ENCODE results near the gene VDAC2. TPM values are rescaled to one million over a fixed set of nuclear protein-coding genes. Genes with fewer than 3 reads are reported as not detected.

VDAC2 gene
- total and polyA plus RNA-seq, 2 experiments from 2014 or later: 242 to 311 TPM

DNA sequence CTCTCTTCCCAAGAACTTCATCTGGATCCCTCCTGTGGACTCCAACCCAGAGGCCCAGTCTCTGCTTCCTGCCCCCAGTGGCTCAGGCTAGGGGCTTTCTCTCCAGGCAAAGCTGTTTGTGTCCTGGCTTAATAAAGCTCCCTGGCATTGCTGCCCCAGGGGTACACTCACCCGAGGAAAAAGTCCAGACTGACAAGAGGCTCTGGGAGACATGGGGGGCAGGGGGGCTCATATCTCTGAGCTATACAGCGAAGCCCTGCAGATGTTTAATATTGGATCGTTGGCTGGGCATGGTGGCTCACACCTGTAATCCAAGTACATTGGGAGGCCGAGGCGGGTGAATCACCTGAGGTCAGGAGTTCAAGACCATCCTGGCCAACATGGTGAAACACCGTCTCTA lies 35.9 kb downstream of the VDAC2 start:
- Mint-ChIP-seq H3K4me3 (no peak overlapping the region), H3K4me1 (peaks cover 5% of the 10 kb centered on the region; the same call in 2 of the 3 replicates), H3K27me3 (ENCODE audit: insufficient read depth, low read depth, poor library complexity) (peaks cover 8% of the 10 kb centered on the region), H3K36me3 (ENCODE audit: low read depth) (no peaks in the 10 kb centered on the region), H3K27ac (no peak overlapping the region), H3K9me3 (peaks cover 2% of the 10 kb centered on the region; the same call in 1 of the 3 replicates)
- H3K36me3 ChIP-seq (ENCODE audit: insufficient read depth): no peaks in the 10 kb centered on the region
- H3K9me2 ChIP-seq (ENCODE audit: insufficient read depth): no peaks in the 10 kb centered on the region
- no peaks in the 10 kb centered on the region for H3F3A ChIP-seq (replicated peaks; ENCODE audit: low read depth)
- no peak for ATAC-seq
- H3K27ac ChIP-seq (ENCODE audit: low read depth): no peak overlapping the region
- H3K4me2 ChIP-seq: no peak overlapping the region
- H4K20me1 ChIP-seq (replicated peaks; ENCODE audit: insufficient read depth): no peaks in the 10 kb centered on the region
- no peaks in the 10 kb centered on the region for H3K27me3 ChIP-seq (ENCODE audit: insufficient read depth)
- H3K4me3 ChIP-seq: no peak overlapping the region
- TF ChIP-seq POLR2AphosphoS5 (IDR thresholded peaks at IDR 0.05; ENCODE audit: low read depth) (no peak), JUNB (IDR thresholded peaks at IDR 0.05; ENCODE audit: unreplicated experiment) (no peak), NANOG (IDR thresholded peaks at IDR 0.05; ENCODE audit: borderline replicate concordance) (no peak), ZNF114 (CRISPR knock-in tag; IDR thresholded peaks at IDR 0.05) (no peak), STAT1 (IDR thresholded peaks at IDR 0.05; ENCODE audit: unreplicated experiment) (no peak), EZH2 (IDR thresholded peaks at IDR 0.05; ENCODE audit: low read depth, unreplicated experiment) (no peak), ZNF331 (CRISPR knock-in tag; IDR thresholded peaks at IDR 0.05; ENCODE audit: low read depth) (no peak), EZH2phosphoT487 (IDR thresholded peaks at IDR 0.05; ENCODE audit: unreplicated experiment) (no peak), CREB1 (CRISPR knock-in tag; IDR thresholded peaks at IDR 0.05; ENCODE audit: low read depth) (no peak)
- TF ChIP-seq, protein P1, sequence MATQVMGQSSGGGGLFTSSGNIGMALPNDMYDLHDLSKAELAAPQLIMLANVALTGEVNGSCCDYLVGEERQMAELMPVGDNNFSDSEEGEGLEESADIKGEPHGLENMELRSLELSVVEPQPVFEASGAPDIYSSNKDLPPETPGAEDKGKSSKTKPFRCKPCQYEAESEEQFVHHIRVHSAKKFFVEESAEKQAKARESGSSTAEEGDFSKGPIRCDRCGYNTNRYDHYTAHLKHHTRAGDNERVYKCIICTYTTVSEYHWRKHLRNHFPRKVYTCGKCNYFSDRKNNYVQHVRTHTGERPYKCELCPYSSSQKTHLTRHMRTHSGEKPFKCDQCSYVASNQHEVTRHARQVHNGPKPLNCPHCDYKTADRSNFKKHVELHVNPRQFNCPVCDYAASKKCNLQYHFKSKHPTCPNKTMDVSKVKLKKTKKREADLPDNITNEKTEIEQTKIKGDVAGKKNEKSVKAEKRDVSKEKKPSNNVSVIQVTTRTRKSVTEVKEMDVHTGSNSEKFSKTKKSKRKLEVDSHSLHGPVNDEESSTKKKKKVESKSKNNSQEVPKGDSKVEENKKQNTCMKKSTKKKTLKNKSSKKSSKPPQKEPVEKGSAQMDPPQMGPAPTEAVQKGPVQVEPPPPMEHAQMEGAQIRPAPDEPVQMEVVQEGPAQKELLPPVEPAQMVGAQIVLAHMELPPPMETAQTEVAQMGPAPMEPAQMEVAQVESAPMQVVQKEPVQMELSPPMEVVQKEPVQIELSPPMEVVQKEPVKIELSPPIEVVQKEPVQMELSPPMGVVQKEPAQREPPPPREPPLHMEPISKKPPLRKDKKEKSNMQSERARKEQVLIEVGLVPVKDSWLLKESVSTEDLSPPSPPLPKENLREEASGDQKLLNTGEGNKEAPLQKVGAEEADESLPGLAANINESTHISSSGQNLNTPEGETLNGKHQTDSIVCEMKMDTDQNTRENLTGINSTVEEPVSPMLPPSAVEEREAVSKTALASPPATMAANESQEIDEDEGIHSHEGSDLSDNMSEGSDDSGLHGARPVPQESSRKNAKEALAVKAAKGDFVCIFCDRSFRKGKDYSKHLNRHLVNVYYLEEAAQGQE (IDR thresholded peaks at IDR 0.05; ENCODE audit: unreplicated experiment): no peak
- TF ChIP-seq, protein P2, sequence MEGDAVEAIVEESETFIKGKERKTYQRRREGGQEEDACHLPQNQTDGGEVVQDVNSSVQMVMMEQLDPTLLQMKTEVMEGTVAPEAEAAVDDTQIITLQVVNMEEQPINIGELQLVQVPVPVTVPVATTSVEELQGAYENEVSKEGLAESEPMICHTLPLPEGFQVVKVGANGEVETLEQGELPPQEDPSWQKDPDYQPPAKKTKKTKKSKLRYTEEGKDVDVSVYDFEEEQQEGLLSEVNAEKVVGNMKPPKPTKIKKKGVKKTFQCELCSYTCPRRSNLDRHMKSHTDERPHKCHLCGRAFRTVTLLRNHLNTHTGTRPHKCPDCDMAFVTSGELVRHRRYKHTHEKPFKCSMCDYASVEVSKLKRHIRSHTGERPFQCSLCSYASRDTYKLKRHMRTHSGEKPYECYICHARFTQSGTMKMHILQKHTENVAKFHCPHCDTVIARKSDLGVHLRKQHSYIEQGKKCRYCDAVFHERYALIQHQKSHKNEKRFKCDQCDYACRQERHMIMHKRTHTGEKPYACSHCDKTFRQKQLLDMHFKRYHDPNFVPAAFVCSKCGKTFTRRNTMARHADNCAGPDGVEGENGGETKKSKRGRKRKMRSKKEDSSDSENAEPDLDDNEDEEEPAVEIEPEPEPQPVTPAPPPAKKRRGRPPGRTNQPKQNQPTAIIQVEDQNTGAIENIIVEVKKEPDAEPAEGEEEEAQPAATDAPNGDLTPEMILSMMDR (conservative IDR thresholded peaks at IDR 0.05; ENCODE audit: low read depth in 2 of 2): no peak
- TF ChIP-seq, protein P3, sequence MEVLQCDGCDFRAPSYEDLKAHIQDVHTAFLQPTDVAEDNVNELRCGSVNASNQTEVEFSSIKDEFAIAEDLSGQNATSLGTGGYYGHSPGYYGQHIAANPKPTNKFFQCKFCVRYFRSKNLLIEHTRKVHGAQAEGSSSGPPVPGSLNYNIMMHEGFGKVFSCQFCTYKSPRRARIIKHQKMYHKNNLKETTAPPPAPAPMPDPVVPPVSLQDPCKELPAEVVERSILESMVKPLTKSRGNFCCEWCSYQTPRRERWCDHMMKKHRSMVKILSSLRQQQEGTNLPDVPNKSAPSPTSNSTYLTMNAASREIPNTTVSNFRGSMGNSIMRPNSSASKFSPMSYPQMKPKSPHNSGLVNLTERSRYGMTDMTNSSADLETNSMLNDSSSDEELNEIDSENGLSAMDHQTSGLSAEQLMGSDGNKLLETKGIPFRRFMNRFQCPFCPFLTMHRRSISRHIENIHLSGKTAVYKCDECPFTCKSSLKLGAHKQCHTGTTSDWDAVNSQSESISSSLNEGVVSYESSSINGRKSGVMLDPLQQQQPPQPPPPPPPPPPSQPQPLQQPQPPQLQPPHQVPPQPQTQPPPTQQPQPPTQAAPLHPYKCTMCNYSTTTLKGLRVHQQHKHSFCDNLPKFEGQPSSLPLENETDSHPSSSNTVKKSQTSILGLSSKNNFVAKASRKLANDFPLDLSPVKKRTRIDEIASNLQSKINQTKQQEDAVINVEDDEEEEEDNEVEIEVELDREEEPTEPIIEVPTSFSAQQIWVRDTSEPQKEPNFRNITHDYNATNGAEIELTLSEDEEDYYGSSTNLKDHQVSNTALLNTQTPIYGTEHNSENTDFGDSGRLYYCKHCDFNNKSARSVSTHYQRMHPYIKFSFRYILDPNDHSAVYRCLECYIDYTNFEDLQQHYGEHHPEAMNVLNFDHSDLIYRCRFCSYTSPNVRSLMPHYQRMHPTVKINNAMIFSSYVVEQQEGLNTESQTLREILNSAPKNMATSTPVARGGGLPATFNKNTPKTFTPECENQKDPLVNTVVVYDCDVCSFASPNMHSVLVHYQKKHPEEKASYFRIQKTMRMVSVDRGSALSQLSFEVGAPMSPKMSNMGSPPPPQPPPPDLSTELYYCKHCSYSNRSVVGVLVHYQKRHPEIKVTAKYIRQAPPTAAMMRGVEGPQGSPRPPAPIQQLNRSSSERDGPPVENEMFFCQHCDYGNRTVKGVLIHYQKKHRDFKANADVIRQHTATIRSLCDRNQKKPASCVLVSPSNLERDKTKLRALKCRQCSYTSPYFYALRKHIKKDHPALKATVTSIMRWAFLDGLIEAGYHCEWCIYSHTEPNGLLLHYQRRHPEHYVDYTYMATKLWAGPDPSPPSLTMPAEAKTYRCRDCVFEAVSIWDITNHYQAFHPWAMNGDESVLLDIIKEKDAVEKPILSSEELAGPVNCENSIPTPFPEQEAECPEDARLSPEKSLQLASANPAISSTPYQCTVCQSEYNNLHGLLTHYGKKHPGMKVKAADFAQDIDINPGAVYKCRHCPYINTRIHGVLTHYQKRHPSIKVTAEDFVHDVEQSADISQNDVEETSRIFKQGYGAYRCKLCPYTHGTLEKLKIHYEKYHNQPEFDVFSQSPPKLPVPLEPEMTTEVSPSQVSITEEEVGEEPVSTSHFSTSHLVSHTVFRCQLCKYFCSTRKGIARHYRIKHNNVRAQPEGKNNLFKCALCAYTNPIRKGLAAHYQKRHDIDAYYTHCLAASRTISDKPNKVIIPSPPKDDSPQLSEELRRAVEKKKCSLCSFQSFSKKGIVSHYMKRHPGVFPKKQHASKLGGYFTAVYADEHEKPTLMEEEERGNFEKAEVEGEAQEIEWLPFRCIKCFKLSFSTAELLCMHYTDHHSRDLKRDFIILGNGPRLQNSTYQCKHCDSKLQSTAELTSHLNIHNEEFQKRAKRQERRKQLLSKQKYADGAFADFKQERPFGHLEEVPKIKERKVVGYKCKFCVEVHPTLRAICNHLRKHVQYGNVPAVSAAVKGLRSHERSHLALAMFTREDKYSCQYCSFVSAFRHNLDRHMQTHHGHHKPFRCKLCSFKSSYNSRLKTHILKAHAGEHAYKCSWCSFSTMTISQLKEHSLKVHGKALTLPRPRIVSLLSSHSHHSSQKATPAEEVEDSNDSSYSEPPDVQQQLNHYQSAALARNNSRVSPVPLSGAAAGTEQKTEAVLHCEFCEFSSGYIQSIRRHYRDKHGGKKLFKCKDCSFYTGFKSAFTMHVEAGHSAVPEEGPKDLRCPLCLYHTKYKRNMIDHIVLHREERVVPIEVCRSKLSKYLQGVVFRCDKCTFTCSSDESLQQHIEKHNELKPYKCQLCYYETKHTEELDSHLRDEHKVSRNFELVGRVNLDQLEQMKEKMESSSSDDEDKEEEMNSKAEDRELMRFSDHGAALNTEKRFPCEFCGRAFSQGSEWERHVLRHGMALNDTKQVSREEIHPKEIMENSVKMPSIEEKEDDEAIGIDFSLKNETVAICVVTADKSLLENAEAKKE (CRISPR knock-in tag; IDR thresholded peaks at IDR 0.05): no peak
- TF ChIP-seq, protein P4, sequence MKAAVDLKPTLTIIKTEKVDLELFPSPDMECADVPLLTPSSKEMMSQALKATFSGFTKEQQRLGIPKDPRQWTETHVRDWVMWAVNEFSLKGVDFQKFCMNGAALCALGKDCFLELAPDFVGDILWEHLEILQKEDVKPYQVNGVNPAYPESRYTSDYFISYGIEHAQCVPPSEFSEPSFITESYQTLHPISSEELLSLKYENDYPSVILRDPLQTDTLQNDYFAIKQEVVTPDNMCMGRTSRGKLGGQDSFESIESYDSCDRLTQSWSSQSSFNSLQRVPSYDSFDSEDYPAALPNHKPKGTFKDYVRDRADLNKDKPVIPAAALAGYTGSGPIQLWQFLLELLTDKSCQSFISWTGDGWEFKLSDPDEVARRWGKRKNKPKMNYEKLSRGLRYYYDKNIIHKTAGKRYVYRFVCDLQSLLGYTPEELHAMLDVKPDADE (IDR thresholded peaks at IDR 0.05): no peak
- no peak for DNase-seq (ENCODE audit: low spot score)
- H3K4me1 ChIP-seq (ENCODE audit: insufficient read depth): peaks cover 6% of the 10 kb centered on the region; the same call in 1 of the 2 replicates
- no peaks in the 10 kb centered on the region for H3K79me2 ChIP-seq (replicated peaks; ENCODE audit: insufficient read depth)
- no peak overlapping the region for H2AFZ ChIP-seq

Data from GM23338 (cell line).